Inflammatory macrophage treated with lipopolysaccharide for 4 hours (primary cell): ENCODE measurements around the gene CLNS1A.
"Not testable (repeated sequence)": the region's sequence is repeated elsewhere in the genome, so short reads cannot be mapped to it uniquely, and the experiment has no call there.

Experiments used
- DNase-seq: peaks from one replicate; pipeline ENCODE4 v3.0.0-alpha.2; 2020

The CLNS1A gene

DNA sequence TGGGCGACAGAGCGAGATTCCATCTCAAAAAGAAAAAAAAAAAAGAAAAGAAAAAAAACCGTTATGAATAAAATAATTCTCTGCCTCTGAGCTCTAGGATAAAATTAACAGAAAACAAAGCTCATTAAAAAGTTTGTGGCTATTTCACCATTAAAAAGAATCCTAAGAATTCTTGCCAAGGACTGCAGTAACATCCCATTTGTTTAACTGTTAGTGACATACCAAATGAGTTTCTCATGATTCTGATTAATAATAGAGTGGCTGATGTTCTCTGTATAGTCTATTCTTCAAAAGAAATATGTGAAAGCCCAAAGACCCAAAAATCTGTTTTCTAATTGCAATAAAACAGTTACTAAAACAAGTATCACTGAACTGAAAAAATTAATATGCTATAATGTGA, 19.7 kb downstream of the CLNS1A start:
- DNase-seq = no peak

DNA sequence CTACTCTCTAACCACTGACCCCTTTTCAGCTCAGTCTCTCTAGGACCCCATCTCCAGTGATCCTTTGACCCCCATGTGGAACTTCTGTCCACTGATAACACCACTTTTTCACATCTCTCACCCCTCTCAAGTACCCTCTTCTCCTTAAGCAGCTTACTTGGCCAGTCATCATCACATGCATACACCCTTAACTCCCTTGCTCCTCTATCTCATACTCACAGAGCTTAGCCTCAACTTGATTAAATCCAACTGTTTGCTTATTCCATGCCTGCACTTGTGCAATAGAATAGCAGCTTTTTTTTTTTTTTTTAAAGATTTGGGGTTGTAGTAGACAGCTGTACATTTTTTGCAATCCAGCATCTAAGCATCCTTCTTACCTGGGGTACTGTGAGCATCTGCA, 25.7 kb downstream of the CLNS1A start:
- DNase-seq = no peak

DNA sequence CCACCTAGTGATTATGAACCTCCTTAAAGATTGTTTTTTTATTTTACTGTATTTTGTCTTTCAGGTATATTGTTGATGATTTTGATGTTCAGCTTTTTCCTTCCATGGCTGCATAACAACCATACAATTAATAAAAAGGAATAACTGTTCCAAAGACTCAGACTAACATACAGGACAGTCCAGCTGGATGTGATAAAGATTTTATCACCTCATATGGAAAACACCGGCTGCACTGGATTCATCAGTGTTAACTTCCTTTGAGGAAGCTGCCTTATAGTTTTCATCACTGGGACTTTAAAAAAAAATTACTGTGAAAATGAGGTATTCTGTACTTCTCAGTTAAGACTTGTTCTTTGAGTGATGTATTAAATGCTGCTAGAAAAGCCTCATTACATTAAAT, 28.4 kb downstream of the CLNS1A start:
- DNase-seq = no peak

DNA sequence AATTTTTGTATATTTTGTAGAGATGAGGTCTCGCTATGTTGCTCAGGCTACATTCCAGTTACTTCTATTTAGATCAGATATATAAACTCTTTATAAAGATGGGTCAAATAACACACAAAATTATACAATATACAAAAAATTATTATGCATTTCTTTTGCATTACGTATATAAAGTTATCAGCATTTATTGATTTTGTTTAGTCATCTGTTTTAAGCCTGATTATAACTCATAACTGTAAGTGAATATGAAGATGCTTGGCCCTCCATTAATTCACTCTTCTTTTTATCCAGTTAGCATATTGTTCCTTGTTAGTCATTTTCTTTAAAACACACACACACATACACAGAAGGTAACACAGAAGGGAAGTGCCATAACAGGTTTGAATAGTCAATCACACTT, 33.3 kb downstream of the CLNS1A start:
- DNase-seq = no peak

DNA sequence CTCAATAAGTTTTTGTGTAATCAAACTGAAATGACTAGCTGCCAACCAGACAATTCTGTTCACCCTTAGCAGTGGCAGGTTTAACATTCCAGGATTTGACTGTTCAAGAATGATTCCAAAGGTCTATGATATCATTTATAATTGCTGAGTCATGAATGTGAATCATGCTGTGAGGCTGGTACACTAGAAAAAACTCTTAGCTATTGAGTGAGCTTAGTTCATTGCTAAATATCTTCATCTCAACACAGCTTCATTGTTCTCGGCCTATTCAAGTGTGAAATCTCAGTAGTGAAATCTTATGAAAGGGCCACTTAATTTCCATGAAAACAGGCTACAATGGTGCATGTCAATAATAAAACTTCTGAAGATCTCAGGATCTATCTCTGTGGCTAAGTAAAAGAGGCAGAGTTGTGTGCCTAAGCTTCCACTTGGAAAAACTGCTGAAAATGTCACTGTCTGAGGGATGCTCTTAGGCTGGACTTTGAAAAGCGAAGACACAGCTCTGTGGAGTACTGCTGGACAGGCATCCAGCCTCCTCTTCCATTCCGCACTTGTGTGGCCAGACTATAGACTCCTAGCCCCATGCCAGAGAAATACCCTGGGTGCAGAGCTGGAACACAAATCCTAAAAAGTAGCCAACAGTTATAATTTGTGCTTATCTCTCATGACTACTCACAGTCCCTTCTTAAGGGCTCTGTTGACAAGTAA, 35.1 kb downstream of the CLNS1A start:
- no peak for DNase-seq

- DNase-seq = no peak
Measured at GRCh38 chr11:77598195-77598594, 39.4 kb downstream of the CLNS1A start.

DNA sequence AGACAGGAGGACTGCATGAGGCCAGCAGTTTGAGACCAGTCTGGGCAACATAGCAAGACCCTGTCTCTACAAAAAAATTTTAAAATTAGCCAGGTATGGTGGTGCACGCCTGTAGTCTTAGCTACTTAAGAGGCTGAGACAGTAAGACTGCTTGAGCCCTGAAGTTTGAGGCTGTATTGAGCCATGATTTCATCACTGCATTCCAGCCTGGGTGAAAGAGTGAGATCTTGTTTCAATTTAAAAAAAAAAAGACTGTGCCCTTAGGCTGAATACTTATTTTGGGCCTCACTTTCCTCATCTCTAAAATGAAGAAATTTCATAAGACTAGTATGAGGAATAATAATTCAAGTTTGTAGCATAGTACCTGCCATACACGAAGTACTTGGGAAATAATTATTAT, 41.0 kb downstream of the CLNS1A start:
- DNase-seq = no peak

- DNase-seq = no peak
Measured at GRCh38 chr11:77593883-77594282, 43.7 kb downstream of the CLNS1A start.

- no peak for DNase-seq
Measured at GRCh38 chr11:77592727-77593126, 44.9 kb downstream of the CLNS1A start.

- DNase-seq = no peak
Measured at GRCh38 chr11:77590194-77590782, 47.3 kb downstream of the CLNS1A start.

DNA sequence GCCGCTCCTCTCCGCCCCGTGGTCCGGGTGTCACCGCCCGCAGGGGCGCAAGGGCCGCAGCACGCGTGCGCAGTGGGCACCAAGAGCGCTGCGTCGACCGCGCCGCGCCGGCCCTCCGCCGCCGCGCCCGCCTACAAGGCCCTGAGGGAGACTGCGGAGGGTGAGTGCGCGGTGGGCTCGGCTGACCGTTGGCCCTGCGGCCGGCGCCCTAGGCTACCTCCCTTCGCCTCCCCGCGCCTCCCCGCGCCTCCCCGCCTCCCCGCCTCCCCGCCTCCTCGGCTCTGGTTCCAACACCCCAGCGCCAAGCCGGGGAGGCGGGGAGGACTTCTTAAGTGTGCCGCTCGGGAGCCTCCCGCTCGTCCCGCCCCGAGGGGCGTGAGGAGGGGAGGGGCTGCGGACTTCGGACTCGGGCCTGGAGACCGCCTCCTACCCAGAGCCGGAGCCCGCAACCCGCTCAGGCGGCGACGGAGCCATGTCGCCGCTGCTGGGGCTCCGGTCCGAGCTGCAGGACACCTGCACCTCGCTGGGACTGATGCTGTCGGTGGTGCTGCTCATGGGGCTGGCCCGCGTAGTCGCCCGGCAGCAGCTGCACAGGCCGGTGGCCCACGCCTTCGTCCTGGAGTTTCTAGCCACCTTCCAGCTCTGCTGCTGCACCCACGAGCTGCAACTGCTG, 47.9 kb downstream of the CLNS1A start, which contains the start of gene AQP11:
AQP11 (plus strand) TSS at position 433 of the 673 bp plus-strand sequence; CDS start at position 473, 40 bp downstream.
- peak; percentile 82 for DNase-seq

DNA sequence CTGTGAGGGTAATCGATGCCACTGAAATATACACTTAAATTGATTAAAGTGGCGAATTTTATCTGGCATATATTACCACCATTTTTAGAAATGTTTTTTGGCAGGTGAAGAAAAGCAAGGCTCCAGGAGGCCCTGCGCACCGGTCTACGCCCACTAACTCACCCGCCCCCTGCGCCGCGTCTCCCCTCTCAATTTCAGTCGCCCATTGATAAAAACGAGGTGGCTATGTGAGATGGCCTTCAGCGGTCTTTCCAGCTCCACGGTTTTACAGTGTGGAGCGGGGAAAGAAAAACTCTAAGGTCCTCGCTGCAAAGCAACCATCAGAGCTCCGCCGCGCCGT, 48.4 kb downstream of the CLNS1A start:
- no peak for DNase-seq

GRCh38 chr11:77580712-77581337, 56.8 kb downstream of the CLNS1A start:
- no peak for DNase-seq

DNA sequence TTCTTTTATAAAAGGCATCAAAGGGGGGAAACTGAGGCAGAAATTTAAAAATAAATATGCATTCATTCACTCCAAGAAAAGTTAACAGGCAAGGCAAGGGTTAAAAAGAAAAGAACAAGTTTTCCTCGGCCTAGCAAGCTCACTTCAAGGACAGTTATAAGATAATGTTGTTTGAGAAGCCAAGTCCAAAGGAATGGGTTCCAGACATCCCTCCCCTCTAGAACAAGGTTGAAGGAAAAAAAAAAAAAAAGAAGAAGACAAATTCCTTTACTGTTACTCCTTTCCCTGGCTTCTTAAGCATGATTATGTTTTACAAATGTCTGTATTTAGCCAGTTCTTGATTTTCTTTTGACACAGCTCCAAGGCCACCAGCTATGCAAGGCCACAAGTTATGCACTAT, 62.2 kb downstream of the CLNS1A start:
- not testable (repeated sequence) for DNase-seq

DNA sequence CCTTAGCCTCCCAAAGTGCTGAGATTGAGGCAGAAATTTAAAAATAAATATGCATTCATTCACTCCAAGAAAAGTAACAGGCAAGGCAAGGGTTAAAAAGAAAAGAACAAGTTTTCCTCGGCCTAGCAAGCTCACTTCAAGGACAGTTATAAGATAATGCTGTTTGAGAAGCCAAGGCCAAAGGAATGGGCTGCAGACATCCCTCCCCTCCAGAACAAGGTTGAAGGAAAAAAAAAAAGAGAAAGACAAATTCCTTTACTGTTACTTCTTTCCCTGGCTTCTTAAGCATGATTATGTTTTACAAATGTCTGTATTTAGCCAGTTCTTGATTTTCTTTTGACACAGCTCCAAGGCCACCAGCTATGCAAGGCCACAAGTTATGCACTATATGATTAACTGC, 66.7 kb downstream of the CLNS1A start:
- DNase-seq = not testable (repeated sequence)

- no peak for DNase-seq
Measured at GRCh38 chr11:77569676-77570070, 67.9 kb downstream of the CLNS1A start.

DNA sequence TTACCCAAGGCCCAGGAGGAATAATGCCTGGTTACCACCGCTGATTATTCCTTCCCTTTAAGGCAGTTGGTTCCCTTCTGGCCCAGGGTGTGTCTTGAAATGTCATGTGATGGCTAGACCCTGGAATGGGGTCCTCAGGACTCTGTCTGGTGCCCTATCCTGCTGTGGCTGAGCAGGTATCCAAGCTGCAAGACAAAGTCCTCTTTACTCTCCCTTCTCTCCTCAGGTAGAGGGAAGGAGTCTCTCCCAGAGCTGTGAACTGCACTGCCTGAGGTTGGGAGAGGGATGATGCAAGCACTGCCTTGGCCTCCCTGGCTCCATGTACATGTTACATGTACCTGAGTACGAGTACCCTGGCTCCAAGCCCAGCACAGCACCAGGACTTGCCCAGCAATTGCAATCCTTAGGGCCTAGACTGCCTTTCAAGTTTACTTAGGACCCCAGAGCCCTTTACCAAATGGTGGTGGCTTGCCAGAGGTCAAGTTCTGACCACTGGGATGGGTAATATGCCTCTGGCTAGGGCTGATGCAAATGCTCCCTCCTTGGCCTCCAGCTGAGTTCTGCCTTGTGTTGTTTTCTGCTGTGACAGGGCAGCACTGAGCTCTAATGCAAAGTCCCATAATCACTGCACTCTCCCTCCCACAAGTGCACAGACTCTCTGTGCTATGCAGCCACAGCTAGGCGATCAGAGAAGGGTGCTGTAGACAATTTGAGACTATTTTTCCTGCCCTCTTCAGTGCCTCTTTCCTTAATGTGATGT, 68.5 kb downstream of the CLNS1A start:
- DNase-seq = no peak

- DNase-seq = no peak
Measured at GRCh38 chr11:77568306-77568705, 69.3 kb downstream of the CLNS1A start.
